GM12891 (cell line): ENCODE data around the gene TAF4.

Experiments
- PAX5 ChIP-seq: IDR thresholded peaks from 2 replicates; pipeline ENCODE4 v1.6.1; 2011; ENCODE audit warnings: low read length, moderate library complexity, mild to moderate bottlenecking; ENCODE audit not compliant: insufficient read depth, severe bottlenecking
- POLR2A ChIP-seq: IDR thresholded peaks from 2 replicates; pipeline ENCODE4 v1.6.1; 2011; ENCODE audit warnings: low read depth, low read length, control low read depth
- POLR2AphosphoS5 ChIP-seq: IDR thresholded peaks from 2 replicates; pipeline ENCODE4 v1.6.1; 2011; ENCODE audit warnings: low read depth, low read length, control low read depth
- TAF1 ChIP-seq: IDR thresholded peaks from 2 replicates; pipeline ENCODE4 v1.6.1; 2011; ENCODE audit warnings: low read depth, low read length, control low read depth

DNA sequence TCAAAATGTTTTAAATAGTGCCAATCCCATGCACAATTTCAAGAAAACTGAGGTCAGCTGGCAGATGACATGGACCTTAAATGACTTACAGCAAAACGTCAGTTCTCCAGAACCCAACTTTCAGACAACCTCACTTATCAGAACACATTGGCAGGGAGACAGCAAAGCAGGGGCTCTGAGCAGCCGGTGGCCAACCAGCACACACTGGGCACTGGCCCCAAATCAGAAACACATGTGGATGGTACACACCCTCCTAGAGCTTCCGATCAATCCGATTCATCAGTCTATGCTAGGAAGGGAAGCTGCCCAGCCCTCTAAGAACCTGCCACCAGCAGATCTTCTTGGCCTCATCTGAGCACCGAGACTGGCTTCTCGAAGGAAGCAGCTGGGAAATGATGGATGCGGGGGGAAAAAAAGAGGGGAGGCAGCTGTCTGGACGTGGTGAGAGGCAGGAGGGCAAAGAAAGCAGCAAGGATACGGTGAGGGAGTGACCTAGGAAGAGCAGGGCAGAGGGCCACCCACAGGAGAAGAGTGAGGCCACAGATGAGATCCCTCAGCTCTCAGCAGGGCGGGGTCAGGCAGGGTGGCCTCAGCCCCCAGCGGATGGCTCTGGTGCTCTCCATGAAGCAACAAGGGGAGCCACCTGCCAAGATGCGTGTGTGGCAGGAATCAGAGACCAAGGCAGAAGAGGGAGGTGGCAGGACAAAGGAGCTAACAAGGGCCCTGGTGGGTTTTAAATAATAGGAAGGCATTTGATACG lies 32.9 kb downstream of the TAF4 start:
- TF ChIP-seq PAX5 (no peak), POLR2A (no peak), TAF1 (no peak), POLR2AphosphoS5 (no peak)
